Spleen (tissue), 7 donors: ENCODE data around the gene RSPO3.

Experiments
- CTCF ChIP-seq, 11 experiments: fragments of 200-600 bp in 7 of 11; fragments of 450-650 bp in 4 of 11; sonication (generic) in 4 of 11; IDR thresholded peaks in 8 of 11; conservative IDR thresholded peaks in 3 of 11; 1 replicate in 7 of 11; 2 replicates in 4 of 11; pipeline versions ENCODE4 v1.4.0 to v1.8.0; 2016 to 2021; ENCODE audit warnings: antibody characterized with exemption in 11 of 11, inconsistent platforms in 4 of 11, mild to moderate bottlenecking in 1 of 11
- POLR2A ChIP-seq, 3 donors: fragments of 450-650 bp; IDR thresholded peaks; one replicate each; pipeline ENCODE4 v1.5.1; 2017; ENCODE audit warnings: antibody characterized with exemption in 3 of 3, mild to moderate bottlenecking in 1 of 3
- POLR2AphosphoS5 ChIP-seq, 3 donors: sonication (generic); formaldehyde crosslinking; IDR thresholded peaks; one replicate each; pipeline ENCODE4 v1.5.1; 2017; ENCODE audit warnings: antibody characterized with exemption in 3 of 3
- donor health status: DM: no; HTN: no; CAD: no; lungs with moderate emphysema.
- donor health status: DM: no; HTN: no; CAD: no.
- donor health status: DM: no; HTN: no; CAD: no.

GRCh38 chr6:127115746-127116145 is 2.7 kb upstream of the RSPO3 start:
- no peak for TF ChIP-seq POLR2A (IDR thresholded peaks at IDR 0.05)
- no peak for TF ChIP-seq CTCF (IDR thresholded peaks at IDR 0.05 in 8 of 11, conservative IDR thresholded peaks at IDR 0.05 in 3 of 11)
- TF ChIP-seq POLR2AphosphoS5 (IDR thresholded peaks at IDR 0.05), result no peak
